GM12878 (cell line): ENCODE results near the gene ITSN1. TPM values are rescaled to one million over a fixed set of nuclear protein-coding genes. Genes with fewer than 3 reads are reported as not detected.

ENCODE experiments used
- ATAC-seq: fragments of 200-7000 bp; cut with Tn5 transposase; 3 replicates; pipeline ENCODE4 v1.9.1; 2020; ENCODE audit warnings: mild to moderate bottlenecking, moderate library complexity
- BruUV-seq: library from RNA; stranded (reverse); fragments of 400-500 nt; replicated peaks from 2 replicates; lab custom pipeline; 2021; lab: Mats Ljungman, UMichigan
- CTCF ChIA-PET: fragments of 300-600 bp; sonication (Branson Sonifier 250); formaldehyde crosslinking; extraction: SDS; loops from one replicate; lab custom pipeline; 2021; ENCODE audit warnings: inconsistent platforms; lab: Yijun Ruan, JAX
- POLR2A ChIA-PET: fragments of 350-600 bp; formaldehyde crosslinking; extraction: SDS; loops from one replicate; lab custom pipeline; 2021; ENCODE audit warnings: inconsistent platforms; lab: Charles Lee
- RAD21 ChIA-PET: fragments of 300-600 bp; sonication (Branson Sonifier 250); formaldehyde crosslinking; loops from one replicate; lab custom pipeline; 2023; ENCODE audit warnings: antibody characterized with exemption; ENCODE audit not compliant: unreplicated experiment; lab: Charles Lee
- SMC1A ChIA-PET: fragments of 300-600 bp; sonication (Branson Sonifier 250); formaldehyde crosslinking; loops from one replicate; lab custom pipeline; 2023; ENCODE audit not compliant: unreplicated experiment, uncharacterized antibody; lab: Charles Lee
- DNase-seq: peaks from one replicate; pipeline ENCODE4 v3.0.0-alpha.2; 2011; ENCODE audit warnings: low read depth, low spot score
- FAIRE-seq: peaks from 3 replicates; lab custom pipeline; 2011; peaks lifted over from hg19 to GRCh38; lab: Jason Lieb, UNC
- H2AFZ ChIP-seq: 2 replicates; pipeline ENCODE4 v1.6.0; 2011; ENCODE audit warnings: low read depth, low read length, control low read depth; ENCODE audit not compliant: control insufficient read depth
- H3K27ac ChIP-seq: 2 replicates; pipeline ENCODE4 v1.5.1; 2011; ENCODE audit warnings: control low read depth; ENCODE audit not compliant: control insufficient read depth, insufficient read depth
- H3K27me3 ChIP-seq, 2 experiments: replicated peaks in 1 of 2; 2 replicates each; pipeline versions ENCODE4 v1.6.0 to v1.6.1; 2011; ENCODE audit warnings: low read length in 1 of 2; ENCODE audit not compliant: control insufficient read depth in 2 of 2, insufficient read depth in 2 of 2
- H3K36me3 ChIP-seq, 2 experiments: 2 replicates each; pipeline ENCODE4 v1.5.1; 2011; ENCODE audit warnings: low read length in 1 of 2; ENCODE audit not compliant: control insufficient read depth in 2 of 2, insufficient read depth in 2 of 2
- H3K4me1 ChIP-seq: 2 replicates; pipeline ENCODE4 v1.6.1; 2011; ENCODE audit warnings: mild to moderate bottlenecking, low read length, moderate library complexity, mixed read lengths; ENCODE audit not compliant: control insufficient read depth, insufficient read depth
- H3K4me2 ChIP-seq: 2 replicates; pipeline ENCODE4 v1.6.0; 2011; ENCODE audit warnings: control low read depth; ENCODE audit not compliant: control insufficient read depth, insufficient read depth
- H3K4me3 ChIP-seq: fragments of 200-600 bp; sonication (generic); 2 replicates; pipeline ENCODE4 v1.5.1; 2016
- H3K79me2 ChIP-seq: 2 replicates; pipeline ENCODE4 v1.6.0; 2011; ENCODE audit warnings: low read length; ENCODE audit not compliant: control insufficient read depth, insufficient read depth
- H3K9ac ChIP-seq: 2 replicates; pipeline ENCODE4 v1.8.0; 2011; ENCODE audit warnings: low read length, control low read depth, mixed read lengths; ENCODE audit not compliant: control insufficient read depth, insufficient read depth
- H3K9me3 ChIP-seq: replicated peaks from 3 replicates; pipeline ENCODE4 v1.5.1; 2011; ENCODE audit warnings: mild to moderate bottlenecking, low read length; ENCODE audit not compliant: control insufficient read depth, insufficient read depth
- H4K20me1 ChIP-seq: 2 replicates; pipeline ENCODE4 v1.6.0; 2011; ENCODE audit not compliant: control insufficient read depth, insufficient read depth
- CTCF ChIP-seq, 3 experiments: IDR thresholded peaks in 2 of 3; conservative IDR thresholded peaks in 1 of 3; 2 replicates each; pipeline ENCODE4 v1.5.1; 2011; ENCODE audit warnings: low read depth in 3 of 3, low read length in 3 of 3, mild to moderate bottlenecking in 3 of 3, control low read depth in 2 of 3, moderate library complexity in 2 of 3, inconsistent platforms in 1 of 3, mixed read lengths in 1 of 3; ENCODE audit not compliant: control insufficient read depth in 2 of 3, insufficient read depth in 1 of 3; ENCODE audit errors: extremely low read depth in 1 of 3
- E4F1 ChIP-seq: fragments of 450-650 bp; IDR thresholded peaks from 2 replicates; pipeline ENCODE4 v1.6.1; 2018; ENCODE audit warnings: borderline replicate concordance, mild to moderate bottlenecking; ENCODE audit not compliant: partially characterized antibody
- GABPA ChIP-seq: IDR thresholded peaks from 2 replicates; pipeline ENCODE4 v1.6.1; 2014; ENCODE audit warnings: antibody characterized with exemption, low read depth, mild to moderate bottlenecking, inconsistent platforms
- HCFC1 ChIP-seq: fragments of 150-350 bp; IDR thresholded peaks from 2 replicates; pipeline ENCODE4 v1.6.1; 2014; ENCODE audit warnings: low read length
- KDM1A ChIP-seq: fragments of 200-600 bp; sonication (generic); IDR thresholded peaks from 2 replicates; pipeline ENCODE4 v1.6.1; 2016; ENCODE audit warnings: borderline replicate concordance
- MAX ChIP-seq: IDR thresholded peaks from 2 replicates; pipeline ENCODE4 v1.6.1; 2012; ENCODE audit warnings: low read depth, low read length, improper control_type of control experiment
- NFXL1 ChIP-seq: fragments of 450-650 bp; IDR thresholded peaks from 2 replicates; pipeline ENCODE4 v1.6.1; 2017; ENCODE audit warnings: antibody characterized with exemption, mild to moderate bottlenecking, borderline replicate concordance
- NR2C1 ChIP-seq: fragments of 450-650 bp; IDR thresholded peaks from 2 replicates; pipeline ENCODE4 v1.6.1; 2017; ENCODE audit warnings: antibody characterized with exemption, mild to moderate bottlenecking, moderate library complexity
- POLR2A ChIP-seq: IDR thresholded peaks from 2 replicates; pipeline ENCODE4 v1.6.1; 2011; ENCODE audit warnings: low read depth, mild to moderate bottlenecking, low read length
- PRDM15 ChIP-seq: fragments of 450-650 bp; formaldehyde crosslinking; IDR thresholded peaks from 2 replicates; pipeline ENCODE4 v1.4.0; 2020; ENCODE audit warnings: mild to moderate bottlenecking, moderate library complexity
- RAD21 ChIP-seq: IDR thresholded peaks from 2 replicates; pipeline ENCODE4 v1.6.1; 2011; ENCODE audit warnings: mild to moderate bottlenecking, low read depth, low read length, moderate library complexity; ENCODE audit not compliant: insufficient read depth
- RBBP5 ChIP-seq: fragments of 200-600 bp; sonication (generic); conservative IDR thresholded peaks from 2 replicates; pipeline ENCODE4 v1.6.1; 2016
- SIX5 ChIP-seq: IDR thresholded peaks from 2 replicates; pipeline ENCODE4 v1.6.1; 2011; ENCODE audit warnings: mild to moderate bottlenecking, low read depth, low read length, moderate library complexity; ENCODE audit not compliant: severe bottlenecking
- WGBS: methylation state at CpG from one replicate; pipeline ENCODE4 v1.1.6; 2016; ENCODE audit warnings: low lambda C conversion rate; ENCODE audit not compliant: insufficient replicate concordance, insufficient coverage; ENCODE audit errors: missing lambda C conversion rate; 5-methylcytosine and 5-hydroxymethylcytosine counted together
- in situ Hi-C: fragments of 300-500 bp; cut with MboI; formaldehyde crosslinking; loops from 9 replicates; pipeline ENCODE4 v1.14.3; 2018; ENCODE audit warnings: mixed read lengths
- intact Hi-C: fragments of 100-400 bp; cut with micrococcal nuclease; formaldehyde crosslinking; loops from one replicate; pipeline ENCODE4 v1.14.2; 2022; ENCODE audit not compliant: unreplicated experiment
- polyA plus RNA-seq, 11 experiments: library from polyadenylated mRNA; depleted of rRNA in 4 of 11; unstranded in 6 of 11; stranded (reverse) in 5 of 11; fragments of >200 nt; fragmentation: Nextera tagmentation in 4 of 11; fragmentation: Illumina TruSeq in 1 of 11; extraction: Ambion mirVana in 4 of 11; extraction: Trizol in 1 of 11; gene quantifications; 1 replicate in 1 of 11; 2 replicates in 10 of 11; pipeline versions ENCODE4 v1.2.1 to v1.2.3, GENCODE V29; 2011 to 2016; ENCODE audit warnings: inconsistent platforms in 2 of 11, missing spikeins in 2 of 11, low read depth in 1 of 11
- total RNA-seq, 4 experiments: library from RNA; depleted of rRNA in 3 of 4; stranded (reverse); fragments of >200 nt in 3 of 4; fragmentation: Illumina TruSeq in 1 of 4; extraction: Trizol in 1 of 4; gene quantifications; 2 replicates each; pipeline versions ENCODE4 v1.2.1 to v1.2.3, GENCODE V29; 2013 to 2021

Gene ITSN1
- total and polyA plus RNA-seq, 10 of the 15 experiments (the other 5 are each of a cell fraction or from before 2014, with no cell fraction given), result 0.89 to 10.6 (median 4.8) TPM

- TF ChIP-seq CTCF (IDR thresholded peaks at IDR 0.05 in 2 of 3, conservative IDR thresholded peaks at IDR 0.05 in 1 of 3; ENCODE audit: control insufficient read depth in 2 of 3, extremely low read depth in 1 of 3, insufficient read depth in 1 of 3, low read depth in 3 of 3, low read length in 3 of 3) (no peak), NFXL1 (no peak), NR2C1 (no peak)
- TF ChIP-seq, all 136 proteins: peak for 0
Observed at GRCh38 chr21:33872881-33873515, 230.7 kb downstream of the ITSN1 start (continued).

GRCh38 chr21:33874161-33874560 lies 231.9 kb downstream of the ITSN1 start:
- Histone ChIP-seq H4K20me1 (no peaks in the 10 kb centered on the region), H3K27ac (no peak overlapping the region), H2AFZ (no peak overlapping the region), H3K79me2 (no peaks in the 10 kb centered on the region), H3K36me3 (no peaks in the 10 kb centered on the region), H3K27me3 (no peaks in the 10 kb centered on the region), H3K9me3 (no peaks in the 10 kb centered on the region), H3K4me2 (no peak overlapping the region), H3K9ac (no peak overlapping the region), H3K4me3 (no peak overlapping the region), H3K4me1 (no peaks in the 10 kb centered on the region)
- intact Hi-C loops (no loop called here), in situ Hi-C loops (no loop called here)
- no TSS peak for BruUV-seq
- FAIRE-seq (no peak), DNase-seq (no peak), ATAC-seq (no peak)
- WGBS, result 73% methylated on average over 7 of the region's 7 CpGs
- ChIA-PET SMC1A (no interaction called here), CTCF (no interaction called here), RAD21 (no interaction called here), POLR2A (no interaction called here)
- no peak for TF ChIP-seq POLR2A
- no peak for TF ChIP-seq MAX
- TF ChIP-seq E4F1, result no peak
- TF ChIP-seq SIX5, result no peak
- TF ChIP-seq GABPA, result no peak
- TF ChIP-seq RBBP5, result no peak
- no peak for TF ChIP-seq HCFC1
- TF ChIP-seq PRDM15 (CRISPR knock-in tag), result no peak
- TF ChIP-seq RAD21, result no peak
- TF ChIP-seq KDM1A, result no peak
